ENCODE data around the gene FAM81A. TPM values are rescaled to one million over a fixed set of nuclear protein-coding genes. Genes with fewer than 3 reads are reported as not detected.

The FAM81A gene
- total RNA-seq, 2 donors from 2014 or later: under 0.01 to 0.78 TPM

DNA sequence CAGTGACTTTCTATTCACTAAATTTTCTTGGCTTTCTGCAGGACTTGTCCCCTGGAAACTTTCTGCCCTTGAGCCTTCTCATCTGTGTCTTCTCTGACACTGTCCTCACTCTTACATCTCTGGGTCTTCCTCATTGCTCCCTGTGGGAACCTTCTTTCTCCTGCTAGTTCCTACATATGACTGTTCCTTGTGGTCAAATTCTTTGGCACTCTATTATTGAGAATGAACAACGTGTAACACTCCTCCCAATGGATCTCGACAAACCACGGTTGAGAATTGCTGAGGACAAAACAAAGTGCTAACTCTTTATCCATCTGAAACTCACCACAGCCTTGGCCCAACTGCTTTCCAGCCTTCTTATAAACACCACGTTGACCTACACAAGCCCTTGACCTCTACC lies 3.5 kb upstream of the FAM81A start:
- TF ChIP-seq POLR2A (IDR thresholded peaks at IDR 0.05): no peak
- TF ChIP-seq, protein P1, sequence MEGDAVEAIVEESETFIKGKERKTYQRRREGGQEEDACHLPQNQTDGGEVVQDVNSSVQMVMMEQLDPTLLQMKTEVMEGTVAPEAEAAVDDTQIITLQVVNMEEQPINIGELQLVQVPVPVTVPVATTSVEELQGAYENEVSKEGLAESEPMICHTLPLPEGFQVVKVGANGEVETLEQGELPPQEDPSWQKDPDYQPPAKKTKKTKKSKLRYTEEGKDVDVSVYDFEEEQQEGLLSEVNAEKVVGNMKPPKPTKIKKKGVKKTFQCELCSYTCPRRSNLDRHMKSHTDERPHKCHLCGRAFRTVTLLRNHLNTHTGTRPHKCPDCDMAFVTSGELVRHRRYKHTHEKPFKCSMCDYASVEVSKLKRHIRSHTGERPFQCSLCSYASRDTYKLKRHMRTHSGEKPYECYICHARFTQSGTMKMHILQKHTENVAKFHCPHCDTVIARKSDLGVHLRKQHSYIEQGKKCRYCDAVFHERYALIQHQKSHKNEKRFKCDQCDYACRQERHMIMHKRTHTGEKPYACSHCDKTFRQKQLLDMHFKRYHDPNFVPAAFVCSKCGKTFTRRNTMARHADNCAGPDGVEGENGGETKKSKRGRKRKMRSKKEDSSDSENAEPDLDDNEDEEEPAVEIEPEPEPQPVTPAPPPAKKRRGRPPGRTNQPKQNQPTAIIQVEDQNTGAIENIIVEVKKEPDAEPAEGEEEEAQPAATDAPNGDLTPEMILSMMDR (IDR thresholded peaks at IDR 0.05): no peak

DNA sequence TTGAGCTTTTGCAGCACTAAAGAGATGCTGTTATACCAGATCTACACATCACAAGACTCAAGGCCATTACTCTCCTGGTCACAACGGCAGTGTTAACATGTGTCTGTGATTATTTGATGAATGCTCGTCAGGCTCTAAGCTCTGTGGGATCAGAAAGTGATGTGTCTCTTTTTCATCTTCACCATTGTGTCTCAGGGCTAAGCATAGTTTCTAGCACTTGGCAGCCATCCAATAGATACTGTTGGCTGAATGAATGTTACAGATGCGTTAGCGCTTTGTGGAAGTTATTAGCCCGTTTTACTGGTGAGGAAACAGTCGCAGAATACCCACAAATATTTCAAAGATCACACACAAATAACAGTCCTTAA lies 1.2 kb upstream of the FAM81A start:
- Histone ChIP-seq H3K4me1 (peaks cover 19% of the 10 kb centered on the region), H3K4me3 (no peak overlapping the region), H3K36me3 (replicated peaks in 1 of 2; ENCODE audit: insufficient read depth in 1 of 2, low read depth in 2 of 2) (no peaks in the 10 kb centered on the region), H3K27me3 (no peaks in the 10 kb centered on the region), H3K9me3 (no peaks in the 10 kb centered on the region), H3K27ac (no peak overlapping the region)
- ATAC-seq (no peak), DNase-seq (no peak)
- TF ChIP-seq, protein P1 (IDR thresholded peaks at IDR 0.05): no peak
- TF ChIP-seq POLR2A (IDR thresholded peaks at IDR 0.05): no peak
- WGBS, 2 donors: 8 to 10% methylated on average over 6 of the region's 6 CpGs
- intact Hi-C loops (cut with DNase I): no loop called here

More for the DNA sequence above, 3.5 kb upstream of the FAM81A start:
- ATAC-seq (no peak), DNase-seq (no peak)
- Histone ChIP-seq H3K27ac (no peak overlapping the region), H3K9me3 (no peaks in the 10 kb centered on the region), H3K4me3 (no peak overlapping the region), H3K4me1 (peaks cover 19% of the 10 kb centered on the region), H3K27me3 (no peaks in the 10 kb centered on the region), H3K36me3 (replicated peaks in 1 of 2; ENCODE audit: insufficient read depth in 1 of 2, low read depth in 2 of 2) (no peaks in the 10 kb centered on the region)
- intact Hi-C loops (cut with DNase I): no loop called here
- WGBS, 2 donors: 59 to 62% methylated on average over 4 of the region's 4 CpGs

DNA sequence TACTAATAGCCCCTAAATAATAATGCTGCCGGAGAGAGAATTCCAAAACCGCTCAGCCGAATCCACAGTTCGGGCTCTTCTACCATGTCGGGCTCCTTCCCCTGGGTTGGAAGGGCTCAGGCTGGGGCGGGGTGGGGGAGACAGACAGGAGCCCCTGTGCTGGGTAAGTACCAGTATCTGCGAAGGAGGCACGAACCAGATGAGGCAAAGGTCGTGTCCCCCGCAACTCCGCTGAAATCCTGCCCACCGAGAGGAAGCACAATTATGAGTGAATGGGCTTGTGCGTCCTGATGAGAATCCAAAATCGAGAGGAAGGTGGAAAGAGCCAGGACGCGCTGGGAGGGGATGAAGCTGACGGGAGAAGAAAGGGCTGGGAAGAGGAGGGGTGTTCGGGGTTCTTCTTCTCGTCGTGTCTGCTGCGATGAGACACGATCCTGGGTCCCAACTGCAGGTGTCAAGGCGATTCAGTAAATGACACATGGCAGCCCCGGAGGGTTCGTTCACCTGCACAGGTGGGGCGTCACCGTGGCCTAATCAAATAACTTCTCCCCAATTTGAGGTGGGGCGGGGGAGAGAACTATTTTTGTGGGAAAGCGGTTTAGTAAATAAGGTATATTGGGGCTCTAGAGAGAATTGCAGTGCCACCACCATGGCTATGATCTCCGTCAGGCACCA lies 707 bp upstream of the FAM81A start:
- intact Hi-C loops (cut with DNase I): no loop called here
- Histone ChIP-seq H3K27me3 (no peaks in the 10 kb centered on the region), H3K36me3 (replicated peaks in 1 of 2; ENCODE audit: insufficient read depth in 1 of 2, low read depth in 2 of 2) (no peaks in the 10 kb centered on the region), H3K9me3 (no peaks in the 10 kb centered on the region), H3K27ac (no peak overlapping the region), H3K4me3 (peak overlapping the region in 1 of 2 donors; percentile 22), H3K4me1 (peaks cover 19% of the 10 kb centered on the region)
- WGBS, 2 donors: 6 to 7% methylated on average over 28 to 30 of the region's 30 CpGs
- DNase-seq (no peak), ATAC-seq (no peak)
- TF ChIP-seq POLR2A (IDR thresholded peaks at IDR 0.05): no peak
- TF ChIP-seq, protein P1 (IDR thresholded peaks at IDR 0.05): no peak

DNA sequence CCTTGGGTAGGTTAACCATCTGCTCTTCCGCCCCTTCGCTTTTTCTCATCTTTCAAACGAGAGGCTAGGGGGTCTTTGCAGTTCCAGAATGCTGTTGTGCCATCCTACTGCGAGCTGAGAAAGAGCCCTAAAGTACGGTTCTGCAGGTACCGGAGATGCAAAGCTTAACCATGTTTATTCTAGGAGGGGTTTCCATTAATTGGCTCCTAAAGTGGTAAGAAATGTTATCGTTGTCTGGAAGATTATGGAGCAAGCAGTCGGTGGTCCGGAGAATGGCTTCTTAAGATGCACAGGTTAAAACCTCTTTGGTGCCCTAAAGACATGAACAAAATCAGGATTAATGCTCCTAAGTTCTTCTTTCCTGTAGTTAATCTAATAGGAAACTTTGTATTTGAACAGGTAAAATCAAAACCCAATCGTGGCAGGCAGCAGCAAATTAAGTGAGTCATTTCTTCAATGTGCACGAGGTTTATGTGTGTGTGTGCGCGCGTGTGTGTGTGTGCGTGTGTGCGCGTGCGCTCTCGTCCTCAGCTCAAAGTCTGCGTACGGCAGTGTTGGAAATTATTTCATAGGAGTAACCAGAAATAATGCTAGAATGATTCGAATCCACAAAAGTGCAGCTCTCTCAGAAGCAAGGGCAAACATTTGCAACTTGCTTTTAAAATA lies 772 bp downstream of the FAM81A start:
- Histone ChIP-seq H3K9me3 (no peaks in the 10 kb centered on the region), H3K27me3 (no peaks in the 10 kb centered on the region), H3K27ac (no peak overlapping the region), H3K4me3 (peak overlapping the region in 1 of 2 donors; percentile 8), H3K36me3 (replicated peaks in 1 of 2; ENCODE audit: insufficient read depth in 1 of 2, low read depth in 2 of 2) (no peaks in the 10 kb centered on the region), H3K4me1 (peaks cover 19% of the 10 kb centered on the region)
- no peak for TF ChIP-seq POLR2A (IDR thresholded peaks at IDR 0.05)
- TF ChIP-seq, protein P1 (IDR thresholded peaks at IDR 0.05): no peak
- intact Hi-C loops (cut with DNase I): no loop called here
- DNase-seq (peak in 1 of 4 donors; percentile 21), ATAC-seq (no peak)
- WGBS, 2 donors: 41 to 48% methylated on average over 22 of the region's 22 CpGs
